Islet of Langerhans (tissue), 1 donor: ENCODE data around the gene WIF1.

Experiments
- FAIRE-seq: peaks from one replicate; lab custom pipeline; 2011; peaks lifted over from hg19 to GRCh38; lab: Jason Lieb, UNC

WIF1 gene

GRCh38 chr12:65022421-65022820 is 98.7 kb downstream of the WIF1 start:
- no peak for FAIRE-seq

- no peak for FAIRE-seq
Observed at GRCh38 chr12:65019696-65020234, 101.3 kb downstream of the WIF1 start.

- FAIRE-seq: no peak
Observed at GRCh38 chr12:65016881-65017650, 104.0 kb downstream of the WIF1 start.

GRCh38 chr12:65015850-65016249 is 105.3 kb downstream of the WIF1 start:
- FAIRE-seq: no peak

GRCh38 chr12:65014504-65015271 is 106.4 kb downstream of the WIF1 start:
- no peak for FAIRE-seq

- no peak for FAIRE-seq
Observed at GRCh38 chr12:65010437-65010836, 110.7 kb downstream of the WIF1 start.

- no peak for FAIRE-seq
Observed at GRCh38 chr12:65005716-65006115, 115.4 kb downstream of the WIF1 start.

GRCh38 chr12:65004270-65004669 is 116.8 kb downstream of the WIF1 start:
- no peak for FAIRE-seq
